Erythroblast (primary cell): Measurements from ENCODE around the gene ICAM5.

ENCODE experiments used
- GATA1 ChIP-seq: IDR thresholded peaks from 2 replicates; pipeline ENCODE4 v1.6.1; 2011; ENCODE audit warnings: low read depth, mild to moderate bottlenecking, control low read depth, low read length, moderate library complexity
- POLR2A ChIP-seq: IDR thresholded peaks from 2 replicates; pipeline ENCODE4 v1.6.1; 2011; ENCODE audit warnings: mild to moderate bottlenecking, low read length

- no peak for TF ChIP-seq POLR2A
- TF ChIP-seq GATA1, result no peak
Observed at GRCh38 chr19:10259162-10259905, 30.4 kb upstream of the ICAM5 start.
